GM21529 (cell line): ENCODE data around the gene NBPF3.
"Not testable (repeated sequence)": the region's sequence is repeated elsewhere in the genome, so short reads cannot be mapped to it uniquely, and the experiment has no call there.

ENCODE experiments used
- ATAC-seq: cut with Tn5 transposase; IDR thresholded peaks from one replicate; pipeline ENCODE4 v1.9.1; 2021; ENCODE audit not compliant: unreplicated experiment

Gene NBPF3

DNA sequence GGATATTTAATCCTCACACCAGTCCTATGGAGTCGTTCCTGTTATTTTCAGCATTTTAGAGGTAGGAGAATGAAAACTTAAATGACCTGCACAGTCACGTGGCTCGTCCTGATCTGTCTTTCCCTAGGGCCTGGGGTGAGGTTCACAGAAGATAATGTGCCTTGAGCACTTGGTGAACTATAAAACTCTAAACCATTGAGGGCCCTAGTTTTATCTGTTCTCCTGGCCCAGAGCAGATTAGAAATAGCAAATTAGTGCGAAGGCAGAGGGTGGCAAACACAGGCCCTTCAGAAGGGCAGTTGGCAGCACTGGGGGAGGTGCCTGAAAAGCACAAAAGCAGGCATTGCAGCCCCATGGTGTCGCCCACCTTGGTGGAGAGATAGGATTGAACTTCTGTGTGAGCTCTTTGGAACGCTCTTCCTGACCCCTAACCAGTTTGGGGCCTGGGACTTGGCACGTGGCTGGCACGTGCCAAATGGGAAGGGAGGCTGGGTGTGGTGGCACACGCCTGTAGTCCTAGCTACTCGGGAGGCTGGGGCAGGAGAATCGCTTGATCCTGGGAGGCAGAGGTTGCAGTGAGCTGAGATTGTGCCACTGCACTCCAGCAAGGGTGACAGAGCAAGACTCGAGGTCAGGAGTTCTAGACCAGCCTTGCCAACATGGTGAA is 1.2 kb upstream of the NBPF3 start:
- ATAC-seq = not testable (repeated sequence)

DNA sequence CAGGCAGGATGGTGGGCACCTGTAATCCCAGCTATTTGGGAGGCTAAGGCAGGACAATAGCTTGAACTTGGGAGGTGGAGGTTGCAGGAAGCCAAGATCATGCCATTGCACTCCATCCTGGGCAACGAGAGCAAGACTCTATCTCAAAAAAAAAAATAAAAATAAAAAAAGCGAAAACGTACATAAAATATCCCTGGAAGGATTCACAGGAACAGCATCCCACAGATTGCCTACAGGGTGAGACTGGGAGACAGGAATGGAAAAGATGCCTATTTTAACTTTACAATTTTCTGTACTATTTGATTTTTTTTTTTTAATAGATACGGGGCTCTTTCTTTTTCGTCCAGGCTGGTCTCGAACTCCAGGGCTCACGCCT is 604 bp upstream of the NBPF3 start:
- no peak for ATAC-seq

DNA sequence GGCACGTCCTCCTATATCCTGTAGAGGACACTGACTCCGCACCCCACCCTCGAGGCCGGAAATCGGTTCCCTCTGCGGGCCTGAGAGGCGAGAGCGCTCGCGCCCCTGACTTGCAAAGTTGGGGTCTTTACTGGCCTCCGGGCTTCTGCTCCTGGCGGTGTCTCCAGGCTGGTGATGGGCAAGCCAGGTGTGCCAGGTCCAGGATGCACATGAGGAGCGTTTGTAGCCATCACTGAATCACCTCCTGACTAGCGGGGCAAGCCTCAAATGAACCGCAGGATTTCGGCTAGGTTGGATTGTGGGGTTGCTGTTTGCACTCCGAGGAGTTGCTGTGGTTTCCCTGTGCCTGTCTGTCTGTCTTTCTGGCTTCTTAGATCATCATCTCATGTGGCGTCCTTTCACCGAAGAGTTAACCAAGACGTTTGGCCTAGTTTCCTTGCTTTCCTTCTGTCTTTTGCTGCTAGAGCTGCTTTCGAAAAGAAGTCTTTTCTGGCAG is 741 bp downstream of the NBPF3 start:
- ATAC-seq = peak; percentile 17

DNA sequence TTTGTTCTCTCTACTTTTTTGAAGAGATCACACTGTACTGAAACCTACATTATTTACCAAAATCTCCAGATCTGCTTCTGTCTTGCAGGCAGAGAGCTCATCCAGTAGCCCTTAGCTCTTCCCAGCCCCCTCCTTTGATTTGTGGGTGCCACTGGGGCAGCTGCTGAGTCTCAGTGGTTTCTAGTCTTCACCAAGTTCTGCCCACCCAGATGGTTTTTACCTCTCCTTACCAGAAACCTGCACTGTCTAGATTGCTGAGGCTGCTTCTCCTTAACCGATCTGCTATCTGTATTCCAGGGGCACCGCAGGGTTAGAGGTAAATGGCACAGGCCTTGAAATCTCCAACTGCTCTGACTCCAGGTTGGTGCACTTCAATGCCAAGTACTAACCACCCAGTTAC is 6.7 kb downstream of the NBPF3 start:
- not testable (repeated sequence) for ATAC-seq

DNA sequence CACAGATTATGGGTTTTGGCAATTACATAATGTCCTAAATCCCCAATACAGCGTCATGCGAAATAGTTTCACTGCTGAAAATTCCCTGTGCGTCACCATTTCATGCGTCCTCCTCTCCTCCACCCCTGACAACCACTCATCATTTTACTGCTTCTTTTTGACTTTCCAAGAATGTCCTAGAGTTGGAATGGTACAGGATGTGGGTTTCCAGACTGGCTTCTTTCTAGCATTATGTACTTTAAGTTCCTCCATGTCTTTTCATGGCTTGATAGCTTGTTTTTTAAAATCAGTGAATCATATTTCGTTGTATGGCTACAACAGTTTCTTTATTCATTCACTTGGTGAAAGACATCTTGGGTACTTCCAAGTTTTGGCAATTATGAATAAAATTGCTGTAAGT is 7.4 kb downstream of the NBPF3 start:
- ATAC-seq = no peak

DNA sequence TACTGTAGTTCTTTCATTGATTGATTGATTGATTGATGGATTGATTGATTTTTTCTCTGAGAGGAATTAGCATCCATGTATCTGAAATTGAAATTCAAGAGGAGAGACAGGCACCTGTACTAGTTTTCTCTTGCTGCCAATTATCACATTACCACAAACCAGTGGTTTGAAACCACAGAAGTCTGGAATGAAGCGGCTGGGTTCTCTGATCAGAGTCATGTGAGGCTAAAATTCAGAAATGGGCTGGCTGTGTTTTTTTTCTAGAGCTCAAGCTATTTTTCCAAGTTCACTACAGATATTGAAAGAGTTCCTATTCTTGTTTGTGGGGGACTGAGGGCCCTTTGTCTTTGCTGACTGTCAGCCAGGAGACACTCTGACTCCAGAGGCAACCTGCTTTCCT is 10.0 kb downstream of the NBPF3 start:
- ATAC-seq = no peak

DNA sequence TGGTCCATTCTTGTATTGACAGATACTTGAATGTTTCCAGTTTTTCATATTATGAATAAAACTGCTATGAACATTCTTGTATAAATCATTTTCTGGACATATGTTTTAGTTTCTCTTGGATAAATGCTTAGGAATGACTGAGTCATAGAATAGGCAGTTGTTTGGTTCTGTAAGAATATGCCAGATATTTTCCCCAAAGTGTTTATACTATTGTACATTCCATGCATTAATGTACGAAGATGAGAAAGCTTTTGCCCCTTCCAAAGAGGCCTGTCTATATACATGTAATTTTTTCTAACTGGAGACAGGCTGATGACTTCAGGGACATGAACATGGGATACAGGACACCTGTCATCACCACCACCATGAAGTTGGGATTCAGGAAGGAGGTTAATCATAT is 11.3 kb downstream of the NBPF3 start:
- no peak for ATAC-seq

DNA sequence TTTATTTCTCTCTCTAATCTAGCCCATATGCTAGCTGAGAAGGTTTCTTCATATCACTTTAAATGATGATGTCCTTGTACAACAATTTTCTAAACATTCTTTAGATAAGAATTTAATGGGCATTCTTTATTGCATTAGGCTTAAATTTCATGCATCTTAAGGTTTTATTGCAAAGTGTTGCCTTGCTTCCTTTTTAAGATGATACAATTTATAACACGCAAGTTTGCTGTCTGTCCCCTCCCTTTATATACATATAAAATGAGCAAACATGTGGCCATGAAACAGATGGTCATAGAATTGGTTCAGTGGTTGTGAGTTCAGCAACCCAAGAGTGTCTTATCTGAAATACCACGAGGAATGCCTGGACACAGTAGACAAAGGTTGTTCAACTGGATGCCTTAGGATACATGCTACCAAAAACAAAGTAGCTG is 12.1 kb downstream of the NBPF3 start:
- no peak for ATAC-seq

DNA sequence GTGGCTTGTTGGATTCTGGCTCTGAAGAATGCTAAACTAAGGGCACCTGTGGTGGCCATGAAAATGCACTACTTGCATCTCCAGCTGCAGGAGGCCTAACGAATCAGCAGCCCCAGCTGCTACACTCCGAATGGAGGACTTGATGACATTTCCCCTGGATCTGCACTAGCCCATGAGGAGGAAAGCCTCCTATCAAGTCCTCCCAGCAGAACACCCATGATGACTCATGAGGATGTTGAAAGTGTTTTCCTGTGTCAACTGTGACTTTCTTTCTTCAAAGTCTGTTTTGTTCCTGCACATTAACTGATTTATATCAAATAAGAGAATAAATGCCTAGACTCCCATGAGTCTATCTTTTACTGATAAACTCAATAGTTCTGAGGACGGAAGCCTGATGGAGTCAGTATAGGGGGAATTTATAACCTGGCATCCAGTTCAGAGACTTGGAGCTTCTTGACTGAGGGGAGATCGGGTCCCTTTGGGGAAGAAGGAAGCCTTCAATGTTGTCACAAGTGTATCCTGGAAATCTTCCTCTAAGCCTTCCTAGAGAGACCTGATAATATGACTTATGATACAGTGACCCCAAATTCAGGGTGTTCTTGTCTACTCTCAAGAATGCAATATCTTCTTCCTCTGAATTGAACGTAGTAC is 14.2 kb downstream of the NBPF3 start:
- not testable (repeated sequence) for ATAC-seq

DNA sequence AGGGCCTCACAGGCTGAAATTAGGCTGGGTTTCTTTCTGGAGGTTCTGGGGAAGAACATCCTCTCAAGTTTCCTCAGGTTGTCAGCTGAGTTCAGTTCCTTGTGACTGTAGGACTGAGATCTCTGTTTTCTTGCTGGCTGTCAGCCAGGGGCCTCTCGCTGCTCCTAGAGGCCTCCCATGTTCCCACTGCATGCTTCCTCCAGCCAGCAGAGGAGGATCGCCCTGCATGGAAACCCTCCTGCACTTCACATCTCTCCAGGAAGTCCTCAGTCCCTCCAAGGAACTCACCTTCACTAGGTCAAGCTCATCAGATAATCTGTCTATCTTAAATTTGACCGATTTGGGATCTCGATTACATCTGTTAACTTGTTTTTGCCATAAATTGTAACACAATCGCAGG is 15.0 kb downstream of the NBPF3 start:
- ATAC-seq = not testable (repeated sequence)

DNA sequence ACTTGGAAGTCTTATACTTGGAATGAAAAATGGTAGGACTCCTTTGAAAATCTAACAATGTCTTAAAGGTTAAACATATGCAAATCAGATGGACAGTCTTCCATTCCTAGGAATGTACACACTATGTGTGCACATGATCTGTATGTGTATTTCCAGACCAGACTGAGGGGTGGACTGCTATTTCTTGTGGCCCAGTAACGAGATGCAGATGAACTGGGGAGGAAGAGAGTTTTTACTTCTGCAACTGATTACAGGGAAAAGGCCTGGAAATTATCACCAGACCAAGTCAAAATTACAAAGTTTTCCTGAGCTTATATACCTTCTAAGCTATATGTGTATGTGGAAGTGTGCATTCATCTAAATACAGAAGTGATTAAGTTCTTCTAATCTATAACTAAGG is 17.7 kb downstream of the NBPF3 start:
- ATAC-seq = no peak

DNA sequence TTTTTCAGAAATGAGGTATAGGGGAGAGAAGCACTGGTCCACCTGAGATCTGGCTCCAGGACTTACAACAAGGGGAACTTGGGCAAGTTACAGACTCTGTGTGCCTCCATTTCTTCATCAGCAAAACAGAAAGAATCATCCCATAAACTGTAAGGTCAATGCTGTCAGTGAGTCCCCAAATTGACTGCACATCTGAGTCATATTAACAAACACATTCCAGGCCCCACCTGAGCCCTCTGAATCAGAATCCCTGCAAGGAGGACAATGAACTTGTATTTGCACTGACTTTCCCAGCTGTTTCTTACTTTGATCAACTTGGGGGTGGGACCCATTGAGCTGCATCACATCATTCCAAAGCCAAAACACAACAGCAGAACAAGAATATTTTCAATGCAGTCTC is 25.2 kb downstream of the NBPF3 start:
- not testable (repeated sequence) for ATAC-seq

DNA sequence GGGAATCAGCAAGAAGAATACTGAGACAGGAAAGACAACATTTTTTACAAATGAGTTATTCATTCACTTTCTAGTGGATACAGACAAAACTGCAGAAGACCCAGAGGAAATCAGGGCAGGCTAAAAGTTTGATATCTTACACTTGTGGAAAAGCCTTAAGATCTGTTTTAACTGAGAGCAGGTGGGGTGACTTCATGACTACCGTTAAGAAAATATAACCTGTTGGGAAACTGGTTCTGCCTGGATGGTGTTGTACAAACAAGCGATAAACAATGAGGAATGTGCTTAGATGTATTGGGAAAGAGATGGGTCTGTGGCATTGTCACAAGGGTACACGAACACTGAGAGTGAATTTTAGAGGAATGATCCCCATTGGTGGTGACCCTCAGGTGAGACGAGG is 28.0 kb downstream of the NBPF3 start:
- not testable (repeated sequence) for ATAC-seq

DNA sequence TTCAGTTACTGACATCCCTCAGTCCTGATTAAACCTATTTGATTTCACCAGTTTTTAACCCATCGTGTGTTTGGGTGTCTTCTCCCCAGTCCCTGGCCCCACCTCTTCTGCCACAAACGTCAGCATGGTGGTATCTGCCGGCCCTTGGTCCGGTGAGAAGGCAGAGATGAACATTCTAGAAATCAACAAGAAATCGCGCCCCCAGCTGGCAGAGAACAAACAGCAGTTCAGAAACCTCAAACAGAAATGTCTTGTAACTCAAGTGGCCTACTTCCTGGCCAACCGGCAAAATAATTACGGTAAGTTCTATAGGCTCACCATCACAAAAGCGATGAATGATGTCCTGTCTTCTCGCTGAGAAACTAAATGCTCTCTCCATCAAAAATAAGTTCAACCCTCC is 28.7 kb downstream of the NBPF3 start:
- no peak for ATAC-seq

DNA sequence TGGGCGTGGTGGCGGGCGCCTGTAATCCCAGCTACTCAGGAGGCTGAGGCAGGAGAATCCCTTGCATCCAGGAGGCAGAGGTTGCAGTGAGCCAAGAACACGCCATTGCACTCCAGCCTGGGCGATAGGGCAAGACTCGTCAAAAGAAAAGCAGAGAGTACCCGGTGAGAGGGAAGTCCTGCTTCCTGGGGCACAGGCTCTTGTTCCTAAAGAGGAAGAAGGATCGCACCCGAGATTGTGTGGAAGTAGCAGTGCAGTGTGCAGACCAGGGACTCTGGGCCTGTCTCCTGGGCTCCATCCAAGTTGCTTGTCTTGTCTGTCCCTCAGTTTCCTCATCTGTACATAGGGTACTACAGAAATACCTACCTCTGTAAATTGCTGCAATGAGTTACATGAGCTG is 29.6 kb downstream of the NBPF3 start:
- ATAC-seq = no peak

DNA sequence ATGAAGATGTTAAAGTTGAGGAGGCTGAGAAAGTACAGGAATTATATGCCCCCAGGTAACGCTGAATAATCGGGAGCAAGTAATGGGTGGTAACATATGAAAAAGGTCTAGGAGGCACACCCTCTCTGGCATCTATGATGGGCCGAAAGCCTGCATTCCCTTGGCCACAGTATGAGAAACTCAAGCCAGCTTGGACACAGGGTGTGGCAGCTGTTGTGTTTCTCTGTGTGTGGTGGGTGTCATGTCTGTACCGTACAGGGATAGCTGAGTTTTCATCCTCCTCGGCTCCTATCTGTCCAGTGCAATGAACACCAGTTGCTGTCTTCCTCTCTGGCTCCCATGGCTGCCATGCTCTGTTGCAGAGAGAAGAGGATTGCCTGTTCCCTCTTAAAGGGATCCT is 32.9 kb downstream of the NBPF3 start:
- no peak for ATAC-seq

DNA sequence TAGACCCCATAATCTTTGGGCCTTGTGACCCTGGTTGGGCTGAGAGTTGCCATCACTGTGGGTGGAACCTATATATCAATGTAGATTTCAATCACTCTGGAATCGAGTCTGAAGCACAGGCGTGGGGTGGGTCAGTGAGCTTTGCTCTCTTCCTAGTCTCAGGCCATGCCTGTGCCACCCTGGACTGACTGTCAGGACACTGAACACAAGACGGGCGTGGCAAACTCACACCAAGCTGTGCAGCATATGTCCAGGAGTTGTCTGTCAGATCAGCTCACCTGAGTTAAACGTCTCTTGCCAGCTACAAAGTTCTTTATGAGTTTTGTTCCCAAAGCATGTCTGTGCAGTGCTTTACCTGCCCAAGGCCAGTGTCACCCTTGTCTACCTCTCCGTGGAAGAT is 38.4 kb downstream of the NBPF3 start:
- ATAC-seq = no peak

DNA sequence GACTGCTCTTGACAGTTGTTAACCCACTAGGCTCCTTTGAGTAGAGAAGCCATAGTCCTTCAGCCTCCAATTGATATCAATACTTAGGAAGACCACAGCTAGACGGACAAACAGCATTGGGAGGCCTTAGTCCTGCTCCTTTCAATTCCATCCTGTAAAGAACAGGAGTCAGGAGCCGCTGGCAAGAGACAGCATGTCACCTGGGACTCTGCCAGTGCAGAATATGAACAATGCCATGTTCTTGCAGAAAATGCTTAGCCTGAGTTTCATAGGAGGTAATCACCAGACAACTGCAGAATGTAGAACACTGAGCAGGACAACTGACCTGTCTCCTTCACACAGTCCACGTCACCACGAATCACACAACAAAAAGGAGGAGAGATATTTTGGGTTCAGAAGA is 43.9 kb downstream of the NBPF3 start:
- ATAC-seq = not testable (repeated sequence)

DNA sequence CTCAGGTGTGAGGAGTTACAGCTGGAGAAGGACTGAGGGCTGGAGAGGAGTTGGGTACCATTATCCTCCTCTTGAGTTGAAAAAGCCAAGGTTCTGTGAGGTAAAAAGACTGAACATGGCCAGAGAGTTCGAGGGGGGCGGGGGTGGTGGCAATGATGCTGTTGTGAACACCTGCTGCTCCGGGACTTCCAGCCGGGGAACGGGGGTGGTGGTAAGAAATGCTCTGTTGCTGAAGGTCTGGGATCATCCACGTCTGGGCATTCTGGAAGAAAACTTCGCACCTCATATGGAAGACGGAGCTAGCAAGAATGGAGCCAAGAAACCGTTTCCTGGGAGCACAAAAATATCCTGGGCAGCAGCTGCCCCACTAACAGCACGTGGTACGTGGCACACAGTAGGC is 49.2 kb downstream of the NBPF3 start:
- ATAC-seq = no peak

DNA sequence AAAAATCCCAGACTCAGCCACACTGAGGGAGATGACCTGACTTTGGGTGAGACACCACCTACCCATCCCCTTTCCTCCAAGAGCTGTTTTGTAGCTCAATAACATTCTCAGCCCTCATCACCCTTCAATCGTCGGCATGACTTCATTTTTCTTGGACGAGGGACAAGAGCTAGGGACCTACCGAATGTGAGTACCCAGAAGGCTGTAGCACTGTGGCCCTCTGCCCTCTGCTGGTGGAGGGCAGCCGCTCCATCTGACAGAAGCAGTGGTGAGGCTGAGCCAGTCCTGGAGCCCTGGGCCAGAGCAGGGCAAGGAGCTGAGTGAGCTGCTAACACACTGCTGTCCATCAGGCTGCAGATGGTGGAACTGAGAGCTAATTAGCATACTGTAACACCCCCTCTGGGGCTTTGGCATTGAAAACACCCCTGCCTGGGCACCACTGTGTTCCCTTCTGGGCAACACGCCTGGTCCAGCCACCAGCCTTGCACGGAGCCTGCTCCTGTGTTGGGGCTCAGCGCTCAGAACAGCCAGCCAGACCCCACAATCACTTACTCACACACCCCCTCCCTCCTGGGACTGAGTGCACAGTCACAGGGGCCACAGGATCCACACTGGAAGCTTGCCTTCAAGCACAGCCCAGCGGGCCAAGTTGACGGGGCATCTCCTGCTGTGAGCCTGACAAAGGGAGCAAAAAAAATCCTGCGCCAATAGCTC is 51.0 kb downstream of the NBPF3 start:
- no peak for ATAC-seq

DNA sequence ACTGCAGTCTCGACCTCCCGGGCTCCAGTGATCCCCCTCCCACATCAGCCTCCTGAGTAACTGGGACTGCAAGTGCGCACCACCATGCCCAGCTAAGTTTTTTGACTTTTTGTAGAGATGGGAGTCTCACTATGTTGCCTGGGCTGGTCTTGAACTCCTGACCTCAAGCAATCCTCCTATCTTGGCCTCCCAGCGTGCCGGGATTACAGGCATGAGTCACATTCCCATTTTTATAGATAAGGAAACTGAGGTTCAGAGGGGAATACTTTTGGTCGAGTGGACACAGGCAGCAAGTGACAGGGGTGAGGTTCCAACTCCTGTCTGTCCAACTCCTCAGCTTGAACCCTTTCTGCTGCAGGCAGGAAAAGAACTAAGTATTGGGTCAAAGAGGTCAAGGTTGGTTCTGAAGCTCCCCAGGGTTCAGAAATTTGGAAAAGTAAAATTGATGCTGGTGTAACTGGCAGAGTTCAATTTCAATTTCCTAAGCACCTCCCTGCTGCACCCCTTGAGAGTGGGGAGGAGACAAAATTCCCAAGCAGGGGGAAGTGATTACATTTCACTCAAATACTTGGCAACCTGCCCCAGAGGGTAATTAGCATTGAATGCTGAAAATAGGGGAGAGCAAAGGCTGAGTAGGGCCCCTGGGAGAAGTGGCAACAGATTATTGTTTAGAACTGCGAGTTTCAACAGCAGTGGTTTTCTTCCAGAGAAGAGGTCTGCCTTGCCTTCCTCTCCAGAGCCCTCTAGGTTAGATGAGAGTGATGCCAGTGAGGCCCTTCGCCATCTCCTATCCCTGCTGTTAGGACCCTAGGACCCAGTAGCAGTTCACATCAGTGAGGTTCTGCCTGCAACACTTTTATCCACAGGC is 51.8 kb downstream of the NBPF3 start:
- no peak for ATAC-seq
